CD14-positive monocyte (primary cell): ENCODE results near the gene PRTFDC1. TPM values are rescaled to one million over a fixed set of nuclear protein-coding genes. Genes with fewer than 3 reads are reported as not detected.

Experiments
- DNase-seq, 3 donors: peaks; one replicate each; pipeline ENCODE4 v3.0.0-alpha.2; 2011 to 2022
- H2AFZ ChIP-seq: 2 replicates; pipeline ENCODE4 v1.6.0; 2012; ENCODE audit warnings: mild to moderate bottlenecking, low read depth, low read length, inconsistent platforms; ENCODE audit not compliant: insufficient read depth, poor library complexity, severe bottlenecking
- H3K27ac ChIP-seq, 2 donors: 1 replicate in 1 of 2; 2 replicates in 1 of 2; pipeline ENCODE4 v1.5.1; 2012 to 2013; ENCODE audit warnings: low read length in 2 of 2, control low read depth in 1 of 2, inconsistent platforms in 1 of 2, low read depth in 1 of 2, mild to moderate bottlenecking in 1 of 2
- H3K27me3 ChIP-seq, 2 donors: one replicate each; pipeline versions ENCODE4 v1.6.0 to v1.6.1; 2011 to 2013; ENCODE audit warnings: low read length in 2 of 2; ENCODE audit not compliant: control insufficient read depth in 2 of 2, insufficient read depth in 2 of 2
- H3K36me3 ChIP-seq, 2 donors: replicated peaks in 1 of 2; 1 replicate in 1 of 2; 2 replicates in 1 of 2; pipeline versions ENCODE4 v1.5.1 to v1.6.1; 2012 to 2013; ENCODE audit warnings: low read length in 2 of 2, control low read depth in 1 of 2, inconsistent platforms in 1 of 2, mild to moderate bottlenecking in 1 of 2; ENCODE audit not compliant: insufficient read depth in 2 of 2, control insufficient read depth in 1 of 2
- H3K4me1 ChIP-seq, 2 donors: 1 replicate in 1 of 2; 2 replicates in 1 of 2; pipeline versions ENCODE4 v1.5.1 to v1.6.1; 2012 to 2013; ENCODE audit warnings: low read length in 2 of 2, control low read depth in 1 of 2, inconsistent platforms in 1 of 2, mild to moderate bottlenecking in 1 of 2, moderate library complexity in 1 of 2; ENCODE audit not compliant: insufficient read depth in 2 of 2, control insufficient read depth in 1 of 2
- H3K4me2 ChIP-seq: replicated peaks from 2 replicates; pipeline ENCODE3; 2012; ENCODE audit warnings: low read length, moderate library complexity, mild to moderate bottlenecking; ENCODE audit not compliant: poor library complexity, severe bottlenecking; ENCODE audit errors: extremely low read depth
- H3K4me3 ChIP-seq, 3 experiments: fragments of 200-600 bp in 1 of 3; sonication (generic) in 1 of 3; replicated peaks in 1 of 3; 1 replicate in 2 of 3; 2 replicates in 1 of 3; pipeline ENCODE4 v1.5.1; 2011 to 2013; ENCODE audit warnings: low read length in 3 of 3, mild to moderate bottlenecking in 3 of 3, control low read depth in 2 of 3, low read depth in 2 of 3, inconsistent platforms in 1 of 3, moderate library complexity in 1 of 3
- H3K79me2 ChIP-seq: 2 replicates; pipeline ENCODE4 v1.6.0; 2012; ENCODE audit warnings: mild to moderate bottlenecking, control low read depth, inconsistent platforms, low read length, moderate library complexity; ENCODE audit not compliant: insufficient read depth
- H3K9ac ChIP-seq: 2 replicates; pipeline ENCODE4 v1.6.0; 2017; ENCODE audit warnings: low read length, mild to moderate bottlenecking; ENCODE audit not compliant: insufficient read depth, poor library complexity, severe bottlenecking
- H3K9me3 ChIP-seq, 2 donors: replicated peaks in 1 of 2; 1 replicate in 1 of 2; 2 replicates in 1 of 2; pipeline versions ENCODE4 v1.5.1 to v1.6.1; 2012 to 2013; ENCODE audit warnings: low read length in 2 of 2, control low read depth in 1 of 2; ENCODE audit not compliant: control insufficient read depth in 1 of 2, insufficient read depth in 1 of 2
- H4K20me1 ChIP-seq: 2 replicates; pipeline ENCODE4 v1.6.0; 2012; ENCODE audit warnings: mild to moderate bottlenecking, low read length, control low read depth, moderate library complexity; ENCODE audit not compliant: insufficient read depth
- H3K27ac Mint-ChIP-seq, 7 donors: one replicate each; pipeline ENCODE4 v1.8.0; 2020; ENCODE audit warnings: mild to moderate bottlenecking in 7 of 7, mixed read lengths in 7 of 7, moderate library complexity in 6 of 7, inconsistent platforms in 2 of 7
- H3K27me3 Mint-ChIP-seq, 3 donors: one replicate each; pipeline ENCODE4 v1.8.0; 2021 to 2022; ENCODE audit warnings: low read depth in 3 of 3, mild to moderate bottlenecking in 3 of 3, mixed read lengths in 3 of 3, moderate library complexity in 3 of 3, inconsistent platforms in 1 of 3
- H3K36me3 Mint-ChIP-seq, 2 donors: one replicate each; pipeline ENCODE4 v1.8.0; 2020; ENCODE audit warnings: mixed read lengths in 2 of 2, inconsistent platforms in 1 of 2, mild to moderate bottlenecking in 1 of 2
- H3K4me1 Mint-ChIP-seq: one replicate; pipeline ENCODE4 v1.8.0; 2020; ENCODE audit warnings: mild to moderate bottlenecking, mixed read lengths
- H3K4me3 Mint-ChIP-seq, 2 donors: one replicate each; pipeline ENCODE4 v1.8.0; 2020; ENCODE audit warnings: mild to moderate bottlenecking in 2 of 2, mixed read lengths in 2 of 2, moderate library complexity in 1 of 2
- H3K9me3 Mint-ChIP-seq, 7 donors: one replicate each; pipeline ENCODE4 v1.8.0; 2020 to 2022; ENCODE audit warnings: mixed read lengths in 7 of 7, mild to moderate bottlenecking in 6 of 7, moderate library complexity in 6 of 7, inconsistent platforms in 2 of 7
- CTCF ChIP-seq: fragments of 200-600 bp; IDR thresholded peaks from one replicate; pipeline ENCODE4 v1.8.0; 2022; ENCODE audit warnings: antibody characterized with exemption, mild to moderate bottlenecking
- WGBS: methylation state at CpG from one replicate; pipeline ENCODE4 v1.1.5; 2013; ENCODE audit warnings: missing lambda C conversion rate; ENCODE audit not compliant: insufficient coverage; 5-methylcytosine and 5-hydroxymethylcytosine counted together
- intact Hi-C, 2 donors: fragments of 100-400 bp; cut with micrococcal nuclease; formaldehyde crosslinking; loops; one replicate each; pipeline versions ENCODE4 v1.15.0 to v1.15.1; 2023
- polyA plus RNA-seq, 3 donors: library from polyadenylated mRNA; depleted of rRNA in 1 of 3; unstranded in 2 of 3; stranded (reverse) in 1 of 3; fragments of 300-500 nt in 2 of 3; fragments of >200 nt in 1 of 3; fragmentation: Illumina TruSeq in 2 of 3; gene quantifications; 1 replicate in 2 of 3; 2 replicates in 1 of 3; pipeline ENCODE4 v1.2.3, GENCODE V29; 2012 to 2021

Gene PRTFDC1
- polyA plus RNA-seq, 3 donors, result not detected

- Mint-ChIP-seq H3K36me3 (no peaks in the 10 kb centered on the region), H3K9me3 (peaks cover 0 to 16% (median 9%) of the 10 kb centered on the region in 7 donors), H3K27me3 (no peaks in the 10 kb centered on the region), H3K4me1 (no peaks in the 10 kb centered on the region), H3K4me3 (no peak overlapping the region), H3K27ac (no peak overlapping the region)
- no peaks in the 10 kb centered on the region for H3K27me3 ChIP-seq
- H3K4me3 ChIP-seq, result no peak overlapping the region
- H2AFZ ChIP-seq, result no peak overlapping the region
- H3K4me1 ChIP-seq, result no peaks in the 10 kb centered on the region
- no peak for DNase-seq
- H3K4me2 ChIP-seq, result no peak overlapping the region
- H3K9me3 ChIP-seq, result no peaks in the 10 kb centered on the region
- WGBS, result no CpG with 5 or more reads among the region's 2 CpGs
- TF ChIP-seq CTCF, result no peak
- no peak overlapping the region for H3K27ac ChIP-seq
- no peaks in the 10 kb centered on the region for H3K79me2 ChIP-seq
- no peaks in the 10 kb centered on the region for H4K20me1 ChIP-seq
- no peaks in the 10 kb centered on the region for H3K36me3 ChIP-seq
- no peak overlapping the region for H3K9ac ChIP-seq
- intact Hi-C loops, result no loop called here
Measured at GRCh38 chr10:24834869-24835268, 117.5 kb downstream of the PRTFDC1 start.

GRCh38 chr10:24826009-24826408 is 126.4 kb downstream of the PRTFDC1 start:
- H3K27ac Mint-ChIP-seq, result no peak overlapping the region
- no peak overlapping the region for H3K9ac ChIP-seq
- no peaks in the 10 kb centered on the region for H3K4me1 Mint-ChIP-seq
- H3K4me1 ChIP-seq, result no peaks in the 10 kb centered on the region
- no peaks in the 10 kb centered on the region for H4K20me1 ChIP-seq
- H3K9me3 ChIP-seq, result no peaks in the 10 kb centered on the region
- peaks cover 0 to 8% (median 0%) of the 10 kb centered on the region in 3 donors for H3K27me3 Mint-ChIP-seq
- no peaks in the 10 kb centered on the region for H3K36me3 Mint-ChIP-seq
- intact Hi-C loops, result no loop called here
- no CpG with 5 or more reads among the region's 4 CpGs for WGBS
- TF ChIP-seq CTCF, result no peak
- no peak for DNase-seq
- no peak overlapping the region for H3K4me2 ChIP-seq
- no peak overlapping the region for H3K4me3 ChIP-seq
- no peaks in the 10 kb centered on the region for H3K36me3 ChIP-seq
- H3K9me3 Mint-ChIP-seq, result peaks cover 0 to 2% (median 0%) of the 10 kb centered on the region in 7 donors
- no peak overlapping the region for H2AFZ ChIP-seq
- no peak overlapping the region for H3K27ac ChIP-seq
- no peaks in the 10 kb centered on the region for H3K79me2 ChIP-seq
- no peak overlapping the region for H3K4me3 Mint-ChIP-seq
- H3K27me3 ChIP-seq, result no peaks in the 10 kb centered on the region
